ENCODE measurements around the gene TC2N. TPM values are rescaled to one million over a fixed set of nuclear protein-coding genes. Genes with fewer than 3 reads are reported as not detected.
"Not testable (repeated sequence)": the region's sequence is repeated elsewhere in the genome, so short reads cannot be mapped to it uniquely, and the experiment has no call there.

The TC2N gene
- total RNA-seq, 4 donors from 2014 or later: 28.0 to 61.7 (median 33.4) TPM

GRCh38 chr14:91810699-91811098 is 56.6 kb downstream of the TC2N start:
- no peak for DNase-seq (ENCODE audit: low spot score in 2 of 2)
- Histone ChIP-seq H3K4me3 (no peak overlapping the region), H3K9me3 (peaks cover 15% of the 10 kb centered on the region), H3K36me3 (peaks cover 34% of the 10 kb centered on the region), H3K4me1 (no peaks in the 10 kb centered on the region), H3K27ac (no peak overlapping the region), H3K27me3 (no peaks in the 10 kb centered on the region)
- WGBS: 97% methylated on average over 2 of the region's 2 CpGs
- TF ChIP-seq EP300 (IDR thresholded peaks at IDR 0.05) (no peak), CTCF (IDR thresholded peaks at IDR 0.05) (no peak), POLR2A (IDR thresholded peaks at IDR 0.05) (no peak)

GRCh38 chr14:91806716-91807115 is 60.6 kb downstream of the TC2N start:
- H3K27me3 ChIP-seq: no peaks in the 10 kb centered on the region
- H3K9me3 ChIP-seq: peaks cover 16% of the 10 kb centered on the region
- peaks cover 38% of the 10 kb centered on the region for H3K36me3 ChIP-seq
- TF ChIP-seq POLR2AphosphoS5 (IDR thresholded peaks at IDR 0.05) (no peak), POLR2A (IDR thresholded peaks at IDR 0.05) (no peak), EP300 (IDR thresholded peaks at IDR 0.05) (no peak), CTCF (IDR thresholded peaks at IDR 0.05) (no peak)
- H3K27ac ChIP-seq: no peak overlapping the region
- H3K4me3 ChIP-seq: no peak overlapping the region
- H3K4me1 ChIP-seq: no peaks in the 10 kb centered on the region
- DNase-seq (ENCODE audit: low spot score in 2 of 2): no peak

- H3K27me3 ChIP-seq; H3K4me1 ChIP-seq; H3K27ac ChIP-seq; DNase-seq (ENCODE audit: low spot score in 2 of 2); H3K4me3 ChIP-seq: not testable (repeated sequence)
- Histone ChIP-seq H3K9me3 (peaks cover 16% of the 10 kb centered on the region), H3K36me3 (peaks cover 38% of the 10 kb centered on the region)
- 77% methylated on average over 1 of the region's 1 CpG for WGBS
These were observed 61.2 kb downstream of the TC2N start for GRCh38 chr14:91806094-91806493.

GRCh38 chr14:91805659-91806058 is 61.7 kb downstream of the TC2N start:
- DNase-seq (ENCODE audit: low spot score in 2 of 2): no peak
- Histone ChIP-seq H3K4me1 (no peaks in the 10 kb centered on the region), H3K4me3 (no peak overlapping the region), H3K9me3 (peaks cover 16% of the 10 kb centered on the region), H3K27me3 (no peaks in the 10 kb centered on the region), H3K27ac (no peak overlapping the region), H3K36me3 (peaks cover 38% of the 10 kb centered on the region)
- TF ChIP-seq POLR2AphosphoS5 (IDR thresholded peaks at IDR 0.05): no peak
- no peak for TF ChIP-seq CTCF (IDR thresholded peaks at IDR 0.05)
- TF ChIP-seq EP300 (IDR thresholded peaks at IDR 0.05): no peak
- no peak for TF ChIP-seq POLR2A (IDR thresholded peaks at IDR 0.05)

GRCh38 chr14:91801358-91801757 is 66.0 kb downstream of the TC2N start:
- no peak overlapping the region for H3K4me3 ChIP-seq
- TF ChIP-seq POLR2A (IDR thresholded peaks at IDR 0.05) (no peak), POLR2AphosphoS5 (IDR thresholded peaks at IDR 0.05) (no peak), EP300 (IDR thresholded peaks at IDR 0.05) (no peak), CTCF (IDR thresholded peaks at IDR 0.05) (no peak)
- no peak overlapping the region for H3K27ac ChIP-seq
- H3K36me3 ChIP-seq: peaks cover 13% of the 10 kb centered on the region
- no peak for DNase-seq (ENCODE audit: low spot score in 2 of 2)
- H3K27me3 ChIP-seq: no peaks in the 10 kb centered on the region
- 88% methylated on average over 2 of the region's 2 CpGs for WGBS
- H3K9me3 ChIP-seq: peaks cover 7% of the 10 kb centered on the region
- H3K4me1 ChIP-seq: no peaks in the 10 kb centered on the region

- Histone ChIP-seq H3K27ac (no peak overlapping the region), H3K4me3 (no peak overlapping the region), H3K9me3 (no peaks in the 10 kb centered on the region)
These were observed 70.6 kb downstream of the TC2N start for GRCh38 chr14:91796617-91797347.

More at GRCh38 chr14:91796617-91797347, 70.6 kb downstream of the TC2N start:
- WGBS: 98% methylated on average over 1 of the region's 1 CpG
- no peak for TF ChIP-seq CTCF (IDR thresholded peaks at IDR 0.05)
- TF ChIP-seq POLR2A (IDR thresholded peaks at IDR 0.05): no peak
- TF ChIP-seq POLR2AphosphoS5 (IDR thresholded peaks at IDR 0.05): no peak
- TF ChIP-seq EP300 (IDR thresholded peaks at IDR 0.05): no peak
- DNase-seq (ENCODE audit: low spot score in 2 of 2): no peak
- H3K27me3 ChIP-seq: no peaks in the 10 kb centered on the region
- peaks cover 10% of the 10 kb centered on the region for H3K36me3 ChIP-seq
- no peaks in the 10 kb centered on the region for H3K4me1 ChIP-seq
